NCI-H2196 treated with DMSO at 0.1 percent for 48 hours (cell line): ENCODE measurements around the gene KMT2C.

Experiments used
- DNase-seq: peaks from one replicate; lab custom pipeline; 2025; ENCODE audit not compliant: unreplicated experiment; lab: John Stamatoyannopoulos, UW

Gene KMT2C

GRCh38 chr7:152145853-152146466, 289.8 kb downstream of the KMT2C start:
- DNase-seq = no peak

GRCh38 chr7:152144557-152145245, 291.1 kb downstream of the KMT2C start:
- DNase-seq = no peak

GRCh38 chr7:152142976-152143595, 292.7 kb downstream of the KMT2C start:
- DNase-seq = no peak

- no peak for DNase-seq
Measured at GRCh38 chr7:152140560-152140959, 295.2 kb downstream of the KMT2C start.

GRCh38 chr7:152140067-152140466, 295.7 kb downstream of the KMT2C start:
- DNase-seq = no peak

GRCh38 chr7:152137476-152138025, 298.3 kb downstream of the KMT2C start:
- no peak for DNase-seq

GRCh38 chr7:152136686-152137085, 299.1 kb downstream of the KMT2C start:
- DNase-seq = no peak

GRCh38 chr7:152133804-152134203, 302.0 kb downstream of the KMT2C start:
- DNase-seq = no peak

GRCh38 chr7:152132812-152133211, 303.0 kb downstream of the KMT2C start:
- DNase-seq = no peak

DNA sequence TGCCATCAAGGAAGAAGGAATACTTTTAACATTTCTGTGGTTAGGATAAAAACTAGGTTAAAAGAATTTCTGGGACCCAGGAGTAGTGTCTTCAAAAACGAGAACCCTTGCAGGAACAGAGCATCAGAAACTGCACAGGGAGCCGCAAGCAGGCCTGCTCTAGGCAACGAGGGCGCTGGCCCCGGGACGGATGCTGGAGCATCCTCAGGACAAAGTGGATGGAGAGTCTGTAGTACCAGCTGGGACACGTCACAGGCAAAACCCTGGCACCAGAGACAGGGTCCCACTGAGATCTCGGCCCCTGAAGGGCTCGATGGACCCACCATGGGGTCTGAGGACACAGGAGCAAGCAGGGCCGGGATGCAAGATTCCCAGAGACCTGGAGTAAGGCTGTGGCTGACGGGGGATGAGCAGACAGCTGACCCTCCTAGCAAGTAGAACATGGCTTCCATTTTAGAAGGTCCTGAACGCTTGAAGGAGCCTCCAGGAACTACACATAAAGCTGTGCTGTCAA, 303.8 kb downstream of the KMT2C start:
- DNase-seq = no peak

DNA sequence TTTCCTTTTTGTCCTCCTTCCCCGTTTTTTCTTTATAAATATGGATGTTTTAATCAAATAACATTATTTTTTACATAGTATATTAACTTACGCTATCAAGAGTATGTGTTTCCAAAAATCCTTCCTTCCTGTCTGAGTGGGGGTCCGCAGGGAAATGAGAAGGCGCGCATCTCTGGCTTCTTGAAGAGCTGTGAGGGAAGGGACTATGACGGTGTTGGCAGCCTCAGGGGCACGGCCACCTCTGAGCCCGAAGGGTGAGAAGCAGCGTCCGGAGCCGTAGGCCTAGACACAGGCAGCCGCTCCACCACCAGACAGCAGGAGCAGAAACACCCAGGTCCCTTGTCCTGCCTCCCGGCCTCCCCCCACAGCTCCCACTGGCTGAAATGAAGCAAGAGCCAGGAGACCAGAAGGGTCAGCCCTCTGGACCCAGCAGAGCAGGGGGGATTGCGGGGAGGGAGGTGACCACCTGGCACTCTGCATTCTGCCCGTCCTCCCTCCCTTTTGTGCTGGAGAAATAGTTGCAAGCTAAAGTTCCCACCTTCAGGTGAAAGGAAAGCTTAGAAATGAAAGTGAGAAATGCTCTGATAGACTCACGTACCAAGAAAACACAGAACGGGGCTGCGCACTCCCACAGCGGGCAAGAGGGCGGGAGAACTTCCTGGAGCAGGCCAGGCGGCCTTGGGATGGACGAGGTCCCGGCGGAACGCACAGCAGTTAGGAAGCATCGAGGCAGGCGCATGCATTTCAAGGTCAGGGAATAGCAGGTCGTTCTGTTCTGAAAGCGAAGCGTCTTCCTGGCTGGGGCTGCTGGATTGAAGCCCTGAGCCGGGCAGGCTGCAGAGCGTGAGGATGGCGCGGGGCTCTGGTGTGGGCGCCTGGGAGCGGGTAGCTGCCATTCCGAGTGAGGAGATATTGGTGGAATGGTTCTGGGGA, 304.9 kb downstream of the KMT2C start:
- DNase-seq = no peak

- no peak for DNase-seq
Measured at GRCh38 chr7:152129682-152130081, 306.1 kb downstream of the KMT2C start.

DNA sequence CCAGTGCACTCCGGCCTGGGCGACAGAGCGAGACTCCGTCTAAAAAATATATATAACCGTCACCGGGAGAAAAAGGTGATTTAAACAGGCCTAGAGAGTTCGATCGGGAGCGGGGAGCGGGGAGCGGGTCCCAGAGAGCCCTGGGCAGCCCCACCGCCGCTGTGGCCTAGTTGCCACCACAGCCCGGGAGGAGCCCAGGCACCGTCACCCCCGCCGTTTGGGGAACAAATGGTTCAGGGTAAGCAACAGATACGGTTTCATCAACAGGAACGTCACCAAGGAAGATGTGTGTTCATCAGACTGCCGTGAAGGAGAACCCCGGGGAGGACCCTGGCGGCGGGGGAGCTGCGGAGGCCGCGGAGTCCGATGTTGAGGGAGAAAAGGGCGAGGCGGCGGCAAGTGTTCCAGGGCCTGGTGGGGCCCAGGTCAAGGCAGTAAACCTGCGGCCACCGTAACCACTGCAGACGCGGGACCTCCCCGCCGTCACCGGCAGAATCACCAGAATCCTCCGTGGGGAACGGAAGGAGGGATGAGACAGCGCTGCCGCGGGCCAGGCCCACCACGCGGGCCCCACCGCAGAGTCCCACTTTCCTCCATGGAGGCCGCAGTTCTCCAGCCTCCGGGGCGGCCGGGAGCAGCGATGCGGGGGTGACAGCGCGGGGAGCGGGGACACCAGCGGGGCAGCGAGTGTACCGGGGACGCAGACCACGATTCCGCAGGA, 306.9 kb downstream of the KMT2C start:
- DNase-seq = no peak

DNA sequence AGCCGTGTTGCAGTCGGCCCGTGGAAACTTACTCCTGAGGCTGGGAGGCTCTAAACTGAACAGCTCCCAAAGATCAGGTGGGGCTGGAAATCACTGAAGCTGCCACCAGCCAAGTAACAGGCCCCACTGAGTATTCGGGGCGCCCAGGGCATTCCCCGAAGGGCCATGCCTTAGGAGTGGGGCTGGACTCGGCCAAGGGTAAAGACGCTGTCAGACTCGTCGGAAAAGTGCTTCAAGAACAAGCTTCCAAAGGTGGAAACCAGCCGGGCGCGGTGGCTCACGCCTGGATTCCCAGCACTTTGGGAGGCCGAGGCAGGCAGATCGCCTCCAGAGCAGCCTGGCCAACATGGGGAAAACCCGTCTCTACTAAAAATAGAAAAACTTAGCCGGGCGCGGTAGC, 307.6 kb downstream of the KMT2C start:
- no peak for DNase-seq

- no peak for DNase-seq
Measured at GRCh38 chr7:152127229-152127628, 308.6 kb downstream of the KMT2C start.

DNA sequence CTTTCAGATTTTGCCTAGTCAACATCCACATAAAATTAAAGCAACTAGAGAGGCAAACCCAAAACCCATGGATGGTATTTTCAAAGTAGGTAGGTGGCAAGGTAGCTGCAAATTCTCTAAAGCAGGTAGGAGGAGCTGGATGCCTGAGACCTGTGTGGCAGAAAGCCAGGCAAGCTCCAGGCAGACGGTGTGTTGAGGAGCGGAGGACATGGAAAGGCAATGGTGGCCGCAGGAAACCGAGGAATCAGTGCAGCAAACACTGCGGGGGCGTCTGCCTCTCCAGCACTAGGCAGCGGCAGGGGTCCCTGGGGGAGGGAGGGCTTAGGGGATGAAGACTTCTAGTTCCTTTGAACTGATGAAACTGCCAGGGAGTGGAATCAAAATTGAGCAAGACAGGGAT, 309.1 kb downstream of the KMT2C start:
- DNase-seq = no peak

DNA sequence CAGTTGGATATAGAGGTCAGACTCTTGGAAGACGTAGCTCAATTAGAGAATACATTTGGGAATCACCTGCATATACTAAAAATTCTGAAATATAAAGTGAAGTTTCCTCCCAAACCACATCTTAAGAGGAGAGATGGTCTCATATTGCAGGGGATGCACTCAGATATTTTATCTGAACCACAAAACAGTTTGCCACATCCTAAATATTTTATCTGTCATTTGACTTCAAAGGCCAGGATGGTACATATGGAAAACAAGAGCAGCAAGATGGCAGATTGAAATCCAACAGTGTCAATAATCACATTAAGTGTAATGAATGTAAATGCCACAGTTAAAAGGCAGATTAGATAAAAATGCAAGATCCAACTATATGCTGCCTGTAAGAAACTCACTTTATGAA, 313.3 kb downstream of the KMT2C start:
- DNase-seq = no peak

DNA sequence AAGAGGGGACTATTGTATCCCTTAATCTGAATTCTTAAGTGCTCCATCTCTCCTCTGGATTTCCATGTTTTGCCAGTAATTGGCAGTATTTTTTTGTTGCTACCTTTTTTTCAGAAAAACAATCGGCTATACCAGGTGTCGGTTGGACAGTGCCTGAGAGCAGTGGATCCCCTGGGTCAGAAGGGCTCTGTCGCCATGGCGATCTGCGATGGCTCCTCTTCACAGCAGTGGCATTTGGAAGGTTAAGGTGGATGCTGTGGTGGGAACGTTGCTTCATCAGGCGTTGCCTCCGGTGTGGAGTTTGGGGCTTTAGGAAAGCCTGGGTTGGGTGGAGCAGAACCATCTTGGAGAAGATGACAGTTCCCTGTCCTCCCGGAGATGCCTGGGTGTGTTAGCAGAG, 314.4 kb downstream of the KMT2C start:
- no peak for DNase-seq

DNA sequence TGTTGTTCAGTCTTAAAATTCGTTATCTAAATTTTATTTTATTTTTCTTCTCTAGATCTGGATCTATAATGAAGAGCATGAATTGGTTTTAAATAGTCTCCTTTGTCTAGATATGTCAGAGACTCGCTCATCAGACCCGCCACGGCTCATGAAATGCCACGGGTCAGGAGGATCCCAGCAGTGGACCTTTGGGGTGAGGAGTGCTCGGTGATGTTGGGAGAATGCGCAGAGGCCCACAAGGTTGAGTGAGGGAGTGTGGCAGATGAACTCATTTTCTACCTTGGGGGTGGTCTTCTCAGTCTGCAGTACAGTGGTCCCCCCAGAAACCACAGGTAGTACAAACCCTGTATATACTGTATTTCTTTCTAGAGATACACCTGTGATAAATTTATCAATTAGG, 315.0 kb downstream of the KMT2C start:
- DNase-seq = no peak

DNA sequence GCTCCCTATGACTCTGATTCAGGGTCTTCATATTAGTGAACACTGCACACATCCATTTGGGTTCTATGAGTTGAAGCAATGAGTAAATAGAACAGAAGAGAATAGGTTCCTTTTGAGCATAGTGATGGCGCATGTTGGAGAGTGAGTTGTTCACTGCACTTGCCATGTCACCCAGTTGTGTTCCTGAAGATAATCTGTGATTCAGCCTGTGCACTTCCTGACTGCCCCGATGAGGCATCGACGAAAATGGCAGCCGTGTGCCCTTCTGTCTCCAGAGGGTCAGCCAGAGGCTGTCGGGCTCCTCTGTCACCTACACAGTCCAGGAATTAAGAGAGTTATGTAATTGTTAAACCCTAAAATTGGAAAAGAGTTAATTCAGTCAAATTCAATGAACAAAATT, 315.6 kb downstream of the KMT2C start:
- no peak for DNase-seq
